Measurements from ENCODE around the gene TMEM132D. TPM values are rescaled to one million over a fixed set of nuclear protein-coding genes. Genes with fewer than 3 reads are reported as not detected.

The TMEM132D gene
- 0.76 and 2.8 TPM in 2 replicates for total RNA-seq

GRCh38 chr12:129903956-129904829 is at the start of gene TMEM132D:
Gene TMEM132D (minus strand): TSS chr12:129904025.

